B cell (primary cell): ENCODE data around the gene DCP2. TPM values are rescaled to one million over a fixed set of nuclear protein-coding genes. Genes with fewer than 3 reads are reported as not detected.
"Not testable (repeated sequence)": the region's sequence is repeated elsewhere in the genome, so short reads cannot be mapped to it uniquely, and the experiment has no call there.

Source experiments
- ATAC-seq: fragments of 200-7000 bp; cut with Tn5 transposase; one replicate; pipeline ENCODE4 v1.10.0; 2021; ENCODE audit warnings: low read depth, mild to moderate bottlenecking, moderate number of reproducible peaks, moderate library complexity
- CTCF ChIA-PET: fragments of 350-600 bp; sonication (Branson Sonifier 250); formaldehyde crosslinking; loops from one replicate; lab custom pipeline; 2021; ENCODE audit warnings: antibody characterized with exemption, inconsistent platforms; lab: Charles Lee
- POLR2A ChIA-PET: fragments of 350-600 bp; sonication (Branson Sonifier 250); formaldehyde crosslinking; loops from one replicate; lab custom pipeline; 2021; ENCODE audit warnings: antibody characterized with exemption; lab: Charles Lee
- DNase-seq: peaks from one replicate; pipeline ENCODE4 v3.0.0; 2013
- H2AFZ ChIP-seq: 2 replicates; pipeline ENCODE4 v1.6.1; 2012; ENCODE audit warnings: mild to moderate bottlenecking, low read depth, low read length; ENCODE audit not compliant: insufficient read depth, poor library complexity, severe bottlenecking
- H3K27ac ChIP-seq, 2 donors: 1 replicate in 1 of 2; 2 replicates in 1 of 2; pipeline ENCODE4 v1.5.1; 2012 to 2013; ENCODE audit warnings: low read length in 2 of 2, mild to moderate bottlenecking in 2 of 2, moderate library complexity in 1 of 2
- H3K27me3 ChIP-seq, 4 experiments: fragments of 200-600 bp in 1 of 4; sonication (generic) in 1 of 4; replicated peaks in 1 of 4; 1 replicate in 2 of 4; 2 replicates in 2 of 4; pipeline versions ENCODE4 v1.6.1 to v1.7.0; 2013 to 2016; ENCODE audit warnings: low read length in 3 of 4, mild to moderate bottlenecking in 2 of 4, mixed read lengths in 1 of 4, moderate library complexity in 1 of 4; ENCODE audit not compliant: insufficient read depth in 4 of 4, control insufficient read depth in 3 of 4; ENCODE audit errors: control extremely low read depth in 1 of 4
- H3K36me3 ChIP-seq, 2 experiments: replicated peaks in 1 of 2; 1 replicate in 1 of 2; 2 replicates in 1 of 2; pipeline versions ENCODE4 v1.6.1 to v1.7.1; 2013; ENCODE audit warnings: low read length in 1 of 2; ENCODE audit not compliant: insufficient read depth in 2 of 2, control insufficient read depth in 1 of 2; ENCODE audit errors: control extremely low read depth in 1 of 2, extremely low read depth in 1 of 2
- H3K4me1 ChIP-seq, 2 donors: fragments of 200-600 bp in 1 of 2; sonication (generic) in 1 of 2; 1 replicate in 1 of 2; 2 replicates in 1 of 2; pipeline versions ENCODE4 v1.5.1 to v1.6.1; 2013 to 2017; ENCODE audit warnings: low read length in 2 of 2; ENCODE audit not compliant: control insufficient read depth in 2 of 2, insufficient read depth in 2 of 2
- H3K4me2 ChIP-seq: replicated peaks from 2 replicates; pipeline ENCODE3; 2012; ENCODE audit warnings: mild to moderate bottlenecking, low read depth, low read length; ENCODE audit not compliant: poor library complexity, severe bottlenecking
- H3K4me3 ChIP-seq, 5 experiments: fragments of 200-600 bp in 1 of 5; sonication (generic) in 1 of 5; 1 replicate in 3 of 5; 2 replicates in 2 of 5; pipeline versions ENCODE4 v1.5.1 to v1.7.0; 2011 to 2016; ENCODE audit warnings: low read length in 4 of 5, mild to moderate bottlenecking in 4 of 5, low read depth in 2 of 5, control low read depth in 1 of 5, moderate library complexity in 1 of 5; ENCODE audit not compliant: insufficient read depth in 1 of 5; ENCODE audit errors: control extremely low read depth in 1 of 5, extremely low read depth in 1 of 5
- H3K79me2 ChIP-seq: fragments of 200-600 bp; sonication (generic); one replicate; pipeline ENCODE4 v1.6.0; 2016; ENCODE audit warnings: low read length; ENCODE audit not compliant: control insufficient read depth, insufficient read depth
- H3K9ac ChIP-seq: fragments of 200-600 bp; sonication (generic); 2 replicates; pipeline ENCODE4 v1.6.1; 2017; ENCODE audit warnings: mild to moderate bottlenecking, low read length, moderate library complexity
- H3K9me3 ChIP-seq, 3 donors: one replicate each; pipeline versions ENCODE4 v1.6.1 to v1.7.1; 2013; ENCODE audit warnings: low read length in 2 of 3; ENCODE audit not compliant: control insufficient read depth in 2 of 3, insufficient read depth in 1 of 3; ENCODE audit errors: control extremely low read depth in 1 of 3
- H4K20me1 ChIP-seq: 2 replicates; pipeline ENCODE4 v1.6.0; 2012; ENCODE audit warnings: mild to moderate bottlenecking, low read length; ENCODE audit not compliant: insufficient read depth, control insufficient read depth, poor library complexity, severe bottlenecking
- H3K27ac Mint-ChIP-seq: one replicate; pipeline ENCODE4 v1.8.0; 2021; ENCODE audit warnings: mixed read lengths
- H3K27me3 Mint-ChIP-seq: one replicate; pipeline ENCODE4 v1.8.0; 2021; ENCODE audit warnings: mixed read lengths
- H3K4me1 Mint-ChIP-seq: one replicate; pipeline ENCODE4 v1.8.0; 2021; ENCODE audit warnings: mixed read lengths
- H3K4me3 Mint-ChIP-seq: one replicate; pipeline ENCODE4 v1.8.0; 2021; ENCODE audit warnings: mixed read lengths
- H3K9me3 Mint-ChIP-seq: one replicate; pipeline ENCODE4 v1.8.0; 2022; ENCODE audit warnings: mixed read lengths; ENCODE audit not compliant: insufficient read depth
- CTCF ChIP-seq: fragments of 200-600 bp; IDR thresholded peaks from one replicate; pipeline ENCODE4 v1.8.0; 2022; ENCODE audit warnings: antibody characterized with exemption, mild to moderate bottlenecking
- EZH2 ChIP-seq: IDR thresholded peaks from 2 replicates; pipeline ENCODE4 v1.6.1; 2012; ENCODE audit warnings: borderline replicate concordance, low read depth, mild to moderate bottlenecking, moderate library complexity, low read length; ENCODE audit not compliant: insufficient read depth, poor library complexity, severe bottlenecking
- WGBS: methylation state at CpG from one replicate; pipeline ENCODE4 v1.1.5; 2013; ENCODE audit warnings: missing lambda C conversion rate; ENCODE audit not compliant: insufficient coverage; 5-methylcytosine and 5-hydroxymethylcytosine counted together
- intact Hi-C: fragments of 100-400 bp; cut with micrococcal nuclease; formaldehyde crosslinking; loops from one replicate; pipeline ENCODE4 v1.10.0; 2022
- polyA plus RNA-seq: library from polyadenylated mRNA; depleted of rRNA; stranded (reverse); fragments of >200 nt; gene quantifications from 2 replicates; pipeline ENCODE4 v1.2.3, GENCODE V29; 2012
- total RNA-seq, 2 donors: library from RNA; stranded (reverse); fragments of 120-200 nt in 1 of 2; gene quantifications; 1 replicate in 1 of 2; 2 replicates in 1 of 2; pipeline versions ENCODE4 v1.2.3 to v1.2.4, GENCODE V29; 2013 to 2022

Gene DCP2
- total and polyA plus RNA-seq, 2 donors (not counting 1 experiment from before 2014, with no cell fraction given): 17.9 to 73.1 TPM

- 94% methylated on average over 2 of the region's 5 CpGs for WGBS
- Histone ChIP-seq H3K9me3 (no peaks in the 10 kb centered on the region), H3K4me1 (no peaks in the 10 kb centered on the region), H2AFZ (no peak overlapping the region), H3K4me2 (no peak overlapping the region), H3K4me3 (no peak overlapping the region), H3K27me3 (no peaks in the 10 kb centered on the region), H3K36me3 (no peaks in the 10 kb centered on the region), H3K9ac (no peak overlapping the region), H3K27ac (no peak overlapping the region), H3K79me2 (peaks cover 2% of the 10 kb centered on the region), H4K20me1 (no peaks in the 10 kb centered on the region)
- intact Hi-C loops: no loop called here
- ATAC-seq (no peak), DNase-seq (no peak)
- H3K27ac Mint-ChIP-seq: no peak overlapping the region
- TF ChIP-seq EZH2: no peak
- no peak for TF ChIP-seq CTCF
- no peaks in the 10 kb centered on the region for H3K9me3 Mint-ChIP-seq
- no peak overlapping the region for H3K4me3 Mint-ChIP-seq
- POLR2A ChIA-PET: no interaction called here
- H3K27me3 Mint-ChIP-seq: no peaks in the 10 kb centered on the region
- H3K4me1 Mint-ChIP-seq: peaks cover 13% of the 10 kb centered on the region
- CTCF ChIA-PET: interaction anchor here (0.9 kb wide), 1 partner anchor 36 kb away, joined by 3 read pairs; no protein-coding TSS in a partner anchor
These were observed 18.2 kb upstream of the DCP2 start for GRCh38 chr5:112958093-112959088.

GRCh38 chr5:112959872-112960271 lies 16.7 kb upstream of the DCP2 start:
- H3K9me3 ChIP-seq, H3K4me2 ChIP-seq: not testable (repeated sequence)

More at GRCh38 chr5:112959872-112960271, 16.7 kb upstream of the DCP2 start:
- H3K27ac ChIP-seq, H3K9me3 Mint-ChIP-seq, H3K9ac ChIP-seq, H3K27me3 Mint-ChIP-seq, H3K4me3 Mint-ChIP-seq, H3K27me3 ChIP-seq, H4K20me1 ChIP-seq, H3K27ac Mint-ChIP-seq, H2AFZ ChIP-seq, H3K79me2 ChIP-seq, ATAC-seq, H3K36me3 ChIP-seq, H3K4me1 ChIP-seq, POLR2A ChIA-PET, DNase-seq, H3K4me3 ChIP-seq: not testable (repeated sequence)
- 100% methylated on average over 8 of the region's 8 CpGs for WGBS
- intact Hi-C loops: loop anchor here (5.0 kb wide), 2 partner anchors 53 to 113 kb away; no protein-coding TSS in a partner anchor
- peaks cover 20% of the 10 kb centered on the region for H3K4me1 Mint-ChIP-seq
- CTCF ChIA-PET: interaction anchor here (0.7 to 6.0 kb wide), 2 partner anchors 10 to 38 kb away, joined by 3 to 65 read pairs; partner anchors contain the start of gene REEP5
